ENCODE data around the gene TRIM50. TPM values are rescaled to one million over a fixed set of nuclear protein-coding genes. Genes with fewer than 3 reads are reported as not detected.

Gene TRIM50
- total and polyA plus RNA-seq, 2 of the 13 experiments (the other 11 are each of a cell fraction or from before 2014, with no cell fraction given), result 4.2 to 24.5 TPM

DNA sequence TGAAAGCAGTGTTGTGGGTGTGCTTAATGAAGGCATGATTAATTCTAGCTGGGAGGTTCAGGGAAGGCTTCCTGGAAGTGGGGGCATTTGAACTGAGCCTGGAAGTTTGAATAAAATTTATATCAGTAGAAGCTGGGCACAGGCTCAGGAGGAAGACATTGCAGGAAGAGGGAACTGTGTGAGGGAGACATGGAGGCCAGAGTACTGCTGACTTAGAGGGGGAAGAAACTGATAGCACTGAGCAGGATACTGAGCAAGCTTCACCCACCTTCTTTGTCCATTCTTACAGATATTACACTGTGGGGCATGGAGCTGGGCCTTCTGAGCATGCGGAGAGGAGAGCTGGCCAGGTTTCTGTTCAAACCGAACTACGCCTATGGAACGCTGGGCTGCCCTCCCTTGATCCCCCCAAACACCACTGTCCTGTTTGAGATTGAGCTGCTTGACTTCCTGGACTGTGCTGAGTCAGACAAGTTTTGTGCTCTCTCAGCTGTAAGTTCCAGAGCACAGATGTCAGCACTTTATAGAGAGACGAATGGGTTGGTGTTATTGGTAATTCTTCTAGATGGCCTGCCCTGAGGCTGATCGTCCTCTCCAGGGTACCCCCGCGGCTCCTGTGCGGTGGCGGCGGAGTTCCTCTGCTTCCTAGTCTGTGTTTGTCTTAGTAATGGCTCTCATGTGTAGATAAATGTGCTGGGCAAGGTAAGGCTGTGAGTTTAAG is 2.1 kb upstream of the TRIM50 start (continued):
- TF ChIP-seq SP1 (IDR thresholded peaks at IDR 0.05) (no peak), SP1 (CRISPR knock-in tag; IDR thresholded peaks at IDR 0.05) (no peak), POLR2AphosphoS2 (IDR thresholded peaks at IDR 0.05; ENCODE audit: low read depth, low read length) (no peak), ZNF878 (CRISPR knock-in tag; IDR thresholded peaks at IDR 0.05) (no peak), POGZ (CRISPR knock-in tag; IDR thresholded peaks at IDR 0.05) (no peak), ZNF550 (CRISPR knock-in tag; IDR thresholded peaks at IDR 0.05; ENCODE audit: borderline replicate concordance) (no peak), ZNF776 (CRISPR knock-in tag; IDR thresholded peaks at IDR 0.05) (no peak), SAP130 (CRISPR knock-in tag; IDR thresholded peaks at IDR 0.05; ENCODE audit: low read depth) (peak; percentile 23; the same call in 1 of the 2 replicates), RXRA (CRISPR knock-in tag; IDR thresholded peaks at IDR 0.05) (no peak), MAFF (IDR thresholded peaks at IDR 0.05; ENCODE audit: low read depth, low read length) (peak; percentile 86)
- TF ChIP-seq, protein P1, sequence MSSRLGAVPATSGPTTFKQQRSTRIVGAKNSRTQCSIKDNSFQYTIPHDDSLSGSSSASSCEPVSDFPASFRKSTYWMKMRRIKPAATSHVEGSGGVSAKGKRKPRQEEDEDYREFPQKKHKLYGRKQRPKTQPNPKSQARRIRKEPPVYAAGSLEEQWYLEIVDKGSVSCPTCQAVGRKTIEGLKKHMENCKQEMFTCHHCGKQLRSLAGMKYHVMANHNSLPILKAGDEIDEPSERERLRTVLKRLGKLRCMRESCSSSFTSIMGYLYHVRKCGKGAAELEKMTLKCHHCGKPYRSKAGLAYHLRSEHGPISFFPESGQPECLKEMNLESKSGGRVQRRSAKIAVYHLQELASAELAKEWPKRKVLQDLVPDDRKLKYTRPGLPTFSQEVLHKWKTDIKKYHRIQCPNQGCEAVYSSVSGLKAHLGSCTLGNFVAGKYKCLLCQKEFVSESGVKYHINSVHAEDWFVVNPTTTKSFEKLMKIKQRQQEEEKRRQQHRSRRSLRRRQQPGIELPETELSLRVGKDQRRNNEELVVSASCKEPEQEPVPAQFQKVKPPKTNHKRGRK (CRISPR knock-in tag; IDR thresholded peaks at IDR 0.05), result no peak

DNA sequence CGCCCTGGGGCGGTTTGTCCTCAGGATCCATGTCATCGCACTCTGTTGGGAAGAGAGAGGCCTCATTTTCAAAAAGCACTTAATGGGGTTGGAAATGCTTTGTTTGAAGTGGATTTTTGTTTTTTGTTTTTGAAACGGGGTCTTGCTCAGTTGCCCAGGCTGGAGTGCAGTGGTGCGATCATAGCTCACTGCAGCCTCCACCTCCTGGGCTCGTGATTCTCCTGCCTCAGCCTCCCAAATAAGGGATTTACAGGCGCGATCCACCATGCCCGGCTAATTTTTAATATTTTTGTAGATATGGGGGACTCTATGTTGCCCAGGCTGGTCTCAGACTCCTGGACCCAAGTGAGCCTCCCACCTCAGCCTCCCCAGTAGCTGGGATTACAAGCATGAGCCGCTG is 814 bp upstream of the TRIM50 start:
- H3K36me3 ChIP-seq (replicated peaks in 1 of 2; ENCODE audit: control insufficient read depth in 1 of 2, insufficient read depth in 2 of 2, low read length in 2 of 2), result no peaks in the 10 kb centered on the region
- H3K9me3 ChIP-seq (ENCODE audit: low read length), result no peaks in the 10 kb centered on the region
- H3K79me2 ChIP-seq (ENCODE audit: insufficient read depth, low read length), result no peaks in the 10 kb centered on the region
- H2AFZ ChIP-seq (ENCODE audit: low read length), result no peak overlapping the region
- intact Hi-C loops (cut with micrococcal nuclease; ENCODE audit: unreplicated experiment), result no loop called here
- H3K9ac ChIP-seq (ENCODE audit: insufficient read depth, low read depth, low read length), result no peak overlapping the region
- no peak overlapping the region for H3K4me3 ChIP-seq (replicated peaks in 1 of 3; ENCODE audit: insufficient read depth in 1 of 3, low read depth in 2 of 3, low read length in 3 of 3)
- WGBS (ENCODE audit: low lambda C conversion rate), result 79% methylated on average over 10 of the region's 10 CpGs
- POLR2A ChIA-PET, result no interaction called here
- peaks cover 63% of the 10 kb centered on the region for H3K4me1 ChIP-seq (ENCODE audit: insufficient read depth, low read length)
- DNase-seq (ENCODE audit: low spot score) (no peak), FAIRE-seq (no peak), ATAC-seq (no peak)
- H3K4me2 ChIP-seq (ENCODE audit: low read depth, low read length), result no peak overlapping the region
- TF ChIP-seq POGZ (CRISPR knock-in tag; IDR thresholded peaks at IDR 0.05) (no peak), ZNF3 (CRISPR knock-in tag; IDR thresholded peaks at IDR 0.05) (0 out of 2 replicates have a peak, but pooled peaks have one; percentile 59), ZNF546 (CRISPR knock-in tag; conservative IDR thresholded peaks at IDR 0.05) (no peak), ZNF121 (CRISPR knock-in tag; IDR thresholded peaks at IDR 0.05) (peak; percentile 70; the same call in 1 of the 2 replicates), MLLT10 (CRISPR knock-in tag; IDR thresholded peaks at IDR 0.05) (no peak), ZFP41 (CRISPR knock-in tag; IDR thresholded peaks at IDR 0.05; ENCODE audit: borderline replicate concordance) (no peak), TEAD2 (CRISPR knock-in tag; IDR thresholded peaks at IDR 0.05) (no peak)
- TF ChIP-seq, protein P2, sequence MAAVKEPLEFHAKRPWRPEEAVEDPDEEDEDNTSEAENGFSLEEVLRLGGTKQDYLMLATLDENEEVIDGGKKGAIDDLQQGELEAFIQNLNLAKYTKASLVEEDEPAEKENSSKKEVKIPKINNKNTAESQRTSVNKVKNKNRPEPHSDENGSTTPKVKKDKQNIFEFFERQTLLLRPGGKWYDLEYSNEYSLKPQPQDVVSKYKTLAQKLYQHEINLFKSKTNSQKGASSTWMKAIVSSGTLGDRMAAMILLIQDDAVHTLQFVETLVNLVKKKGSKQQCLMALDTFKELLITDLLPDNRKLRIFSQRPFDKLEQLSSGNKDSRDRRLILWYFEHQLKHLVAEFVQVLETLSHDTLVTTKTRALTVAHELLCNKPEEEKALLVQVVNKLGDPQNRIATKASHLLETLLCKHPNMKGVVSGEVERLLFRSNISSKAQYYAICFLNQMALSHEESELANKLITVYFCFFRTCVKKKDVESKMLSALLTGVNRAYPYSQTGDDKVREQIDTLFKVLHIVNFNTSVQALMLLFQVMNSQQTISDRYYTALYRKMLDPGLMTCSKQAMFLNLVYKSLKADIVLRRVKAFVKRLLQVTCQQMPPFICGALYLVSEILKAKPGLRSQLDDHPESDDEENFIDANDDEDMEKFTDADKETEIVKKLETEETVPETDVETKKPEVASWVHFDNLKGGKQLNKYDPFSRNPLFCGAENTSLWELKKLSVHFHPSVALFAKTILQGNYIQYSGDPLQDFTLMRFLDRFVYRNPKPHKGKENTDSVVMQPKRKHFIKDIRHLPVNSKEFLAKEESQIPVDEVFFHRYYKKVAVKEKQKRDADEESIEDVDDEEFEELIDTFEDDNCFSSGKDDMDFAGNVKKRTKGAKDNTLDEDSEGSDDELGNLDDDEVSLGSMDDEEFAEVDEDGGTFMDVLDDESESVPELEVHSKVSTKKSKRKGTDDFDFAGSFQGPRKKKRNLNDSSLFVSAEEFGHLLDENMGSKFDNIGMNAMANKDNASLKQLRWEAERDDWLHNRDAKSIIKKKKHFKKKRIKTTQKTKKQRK (IDR thresholded peaks at IDR 0.05; ENCODE audit: low read length), result no peak
- TF ChIP-seq, protein P3, sequence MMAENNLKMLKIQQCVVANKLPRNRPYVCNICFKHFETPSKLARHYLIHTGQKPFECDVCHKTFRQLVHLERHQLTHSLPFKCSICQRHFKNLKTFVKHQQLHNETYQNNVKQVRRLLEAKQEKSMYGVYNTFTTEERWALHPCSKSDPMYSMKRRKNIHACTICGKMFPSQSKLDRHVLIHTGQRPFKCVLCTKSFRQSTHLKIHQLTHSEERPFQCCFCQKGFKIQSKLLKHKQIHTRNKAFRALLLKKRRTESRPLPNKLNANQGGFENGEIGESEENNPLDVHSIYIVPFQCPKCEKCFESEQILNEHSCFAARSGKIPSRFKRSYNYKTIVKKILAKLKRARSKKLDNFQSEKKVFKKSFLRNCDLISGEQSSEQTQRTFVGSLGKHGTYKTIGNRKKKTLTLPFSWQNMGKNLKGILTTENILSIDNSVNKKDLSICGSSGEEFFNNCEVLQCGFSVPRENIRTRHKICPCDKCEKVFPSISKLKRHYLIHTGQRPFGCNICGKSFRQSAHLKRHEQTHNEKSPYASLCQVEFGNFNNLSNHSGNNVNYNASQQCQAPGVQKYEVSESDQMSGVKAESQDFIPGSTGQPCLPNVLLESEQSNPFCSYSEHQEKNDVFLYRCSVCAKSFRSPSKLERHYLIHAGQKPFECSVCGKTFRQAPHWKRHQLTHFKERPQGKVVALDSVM (CRISPR knock-in tag; IDR thresholded peaks at IDR 0.05), result peak; percentile 61; the same call in 1 of the 2 replicates
- no peaks in the 10 kb centered on the region for H4K20me1 ChIP-seq (ENCODE audit: insufficient read depth, low read length)
- in situ Hi-C loops (cut with HindIII; ENCODE audit: extremely low pct_ligation_motif_present, low pct_unique_long_range_greater_than_20kb), result no loop called here
- CTCF ChIA-PET (ENCODE audit: low intra/inter-chr PET ratio, low total read pairs), result no interaction called here
- H3K27ac ChIP-seq (ENCODE audit: extremely low read length, insufficient read depth, low read length), result no peak overlapping the region
- no TSS peak for BruUV-seq (replicated peaks)
- H3K27me3 ChIP-seq (ENCODE audit: control insufficient read depth in 1 of 2, insufficient read depth in 2 of 2, low read length in 2 of 2), result peaks cover 2 to 19% of the 10 kb centered on the region in 2 experiments; a peak in 2 of 5 replicates
